Central memory CD4-positive, alpha-beta T cell (primary cell): ENCODE results near the gene MYH4.

Experiments
- DNase-seq: peaks from one replicate; pipeline ENCODE4 v3.0.0; 2022

MYH4 gene

GRCh38 chr17:10421211-10421610 lies 48.1 kb downstream of the MYH4 start:
- no peak for DNase-seq

- no peak for DNase-seq
Observed at GRCh38 chr17:10420811-10421210, 48.5 kb downstream of the MYH4 start.

GRCh38 chr17:10417431-10417830 lies 51.9 kb downstream of the MYH4 start:
- DNase-seq: no peak

GRCh38 chr17:10415161-10415560 lies 54.2 kb downstream of the MYH4 start:
- DNase-seq: no peak

- no peak for DNase-seq
Observed at GRCh38 chr17:10403589-10403988, 65.8 kb downstream of the MYH4 start.

GRCh38 chr17:10398352-10398751 lies 71.0 kb downstream of the MYH4 start:
- no peak for DNase-seq

- no peak for DNase-seq
Observed at GRCh38 chr17:10396524-10397163, 72.7 kb downstream of the MYH4 start.

GRCh38 chr17:10394201-10394887 lies 75.0 kb downstream of the MYH4 start:
- no peak for DNase-seq
